Hepatocyte (in vitro differentiated cells): ENCODE results near the gene TEX11. TPM values are rescaled to one million over a fixed set of nuclear protein-coding genes. Genes with fewer than 3 reads are reported as not detected.
"Not testable (repeated sequence)": the region's sequence is repeated elsewhere in the genome, so short reads cannot be mapped to it uniquely, and the experiment has no call there.

Source experiments
- DNase-seq: peaks from one replicate; pipeline ENCODE4 v3.0.0-alpha.2; 2016; ENCODE audit warnings: low spot score
- H2AFZ ChIP-seq: fragments of 200-600 bp; sonication (generic); 2 replicates; pipeline ENCODE4 v1.6.0; 2016; ENCODE audit warnings: antibody characterized with exemption, mild to moderate bottlenecking
- H3K27ac ChIP-seq: fragments of 200-600 bp; sonication (generic); 2 replicates; pipeline ENCODE4 v1.5.1; 2016; ENCODE audit warnings: mild to moderate bottlenecking
- H3K27me3 ChIP-seq: fragments of 200-600 bp; sonication (generic); 2 replicates; pipeline ENCODE4 v1.6.1; 2016
- H3K36me3 ChIP-seq: fragments of 200-600 bp; sonication (generic); replicated peaks from 2 replicates; pipeline ENCODE4 v1.5.1; 2016; ENCODE audit warnings: low read depth; ENCODE audit not compliant: insufficient read depth
- H3K4me1 ChIP-seq: fragments of 200-600 bp; sonication (generic); 2 replicates; pipeline ENCODE4 v1.5.1; 2016; ENCODE audit warnings: mild to moderate bottlenecking, moderate library complexity; ENCODE audit not compliant: insufficient read depth
- H3K4me2 ChIP-seq: fragments of 200-600 bp; sonication (generic); 2 replicates; pipeline ENCODE4 v1.6.0; 2016
- H3K4me3 ChIP-seq: fragments of 200-600 bp; sonication (generic); 2 replicates; pipeline ENCODE4 v1.5.1; 2016; ENCODE audit warnings: mild to moderate bottlenecking
- H3K79me2 ChIP-seq: fragments of 200-600 bp; sonication (generic); 2 replicates; pipeline ENCODE4 v1.6.0; 2017; ENCODE audit warnings: mild to moderate bottlenecking
- H3K9me2 ChIP-seq: fragments of 200-600 bp; sonication (generic); replicated peaks from 2 replicates; pipeline ENCODE4 v1.6.0; 2017; ENCODE audit warnings: mild to moderate bottlenecking; ENCODE audit not compliant: insufficient read depth
- H3K9me3 ChIP-seq: fragments of 200-600 bp; sonication (generic); 2 replicates; pipeline ENCODE4 v1.5.1; 2016; ENCODE audit warnings: low read depth, mild to moderate bottlenecking
- H4K20me1 ChIP-seq: fragments of 200-600 bp; sonication (generic); 2 replicates; pipeline ENCODE4 v1.6.0; 2016; ENCODE audit warnings: mild to moderate bottlenecking; ENCODE audit not compliant: insufficient read depth, poor library complexity, severe bottlenecking
- EZH2 ChIP-seq: fragments of 200-600 bp; sonication (generic); IDR thresholded peaks from 2 replicates; pipeline ENCODE4 v1.6.1; 2016; ENCODE audit warnings: antibody characterized with exemption, mild to moderate bottlenecking, borderline replicate concordance
- EZH2phosphoT487 ChIP-seq: fragments of 200-600 bp; sonication (generic); IDR thresholded peaks from one replicate; pipeline ENCODE4 v1.6.1; 2018; ENCODE audit warnings: antibody characterized with exemption, mild to moderate bottlenecking, low read depth, moderate library complexity; ENCODE audit not compliant: unreplicated experiment, severe bottlenecking
- WGBS: methylation state at CpG from one replicate; pipeline ENCODE4 v1.1.6; 2016; ENCODE audit warnings: low lambda C conversion rate; ENCODE audit errors: missing lambda C conversion rate; 5-methylcytosine and 5-hydroxymethylcytosine counted together
- polyA plus RNA-seq: library from polyadenylated mRNA; unstranded; fragments of >200 nt; fragmentation: Nextera tagmentation; extraction: Ambion mirVana; gene quantifications from 2 replicates; pipeline ENCODE4 v1.2.1, GENCODE V29; 2016
- total RNA-seq: library from RNA; depleted of rRNA; stranded (reverse); fragments of >200 nt; gene quantifications from 2 replicates; pipeline ENCODE4 v1.2.3, GENCODE V29; 2014
- TF ChIP-seq, protein P1 (sequence below): fragments of 200-600 bp; sonication (generic); IDR thresholded peaks from 2 replicates; pipeline ENCODE4 v1.5.1; 2016; ENCODE audit warnings: antibody characterized with exemption, mild to moderate bottlenecking; ENCODE audit not compliant: poor library complexity

The TEX11 gene
- total and polyA plus RNA-seq, 2 experiments from 2014 or later: 0.20 TPM; not detected in 1

DNA sequence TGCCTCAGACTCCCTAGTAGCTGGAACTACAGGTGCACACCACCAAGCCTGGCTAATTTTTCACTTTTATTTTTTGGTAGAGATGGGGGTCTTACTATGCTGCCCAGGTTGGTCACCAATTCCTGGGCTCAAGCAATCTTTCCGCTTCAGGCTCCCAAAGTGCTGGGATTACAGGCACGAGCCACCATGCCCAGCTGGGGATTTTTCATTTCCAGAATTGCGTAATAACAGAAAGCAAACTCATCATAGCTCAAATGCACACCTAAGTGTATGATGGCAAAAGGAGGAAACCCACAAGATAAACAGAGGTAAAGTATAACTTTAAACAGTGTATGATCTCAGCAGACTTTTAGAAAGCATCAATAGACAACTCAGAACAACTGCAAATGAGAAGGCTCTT, 56.2 kb downstream of the TEX11 start:
- no peak overlapping the region for H2AFZ ChIP-seq
- no peak overlapping the region for H3K4me3 ChIP-seq
- H3K27ac ChIP-seq: no peak overlapping the region
- H3K36me3 ChIP-seq: no peaks in the 10 kb centered on the region
- no peak overlapping the region for H3K4me2 ChIP-seq
- no peaks in the 10 kb centered on the region for H4K20me1 ChIP-seq
- WGBS: 75% methylated on average over 3 of the region's 3 CpGs
- H3K9me2 ChIP-seq: no peaks in the 10 kb centered on the region
- TF ChIP-seq EZH2phosphoT487: no peak
- TF ChIP-seq EZH2: no peak
- TF ChIP-seq, protein P1, sequence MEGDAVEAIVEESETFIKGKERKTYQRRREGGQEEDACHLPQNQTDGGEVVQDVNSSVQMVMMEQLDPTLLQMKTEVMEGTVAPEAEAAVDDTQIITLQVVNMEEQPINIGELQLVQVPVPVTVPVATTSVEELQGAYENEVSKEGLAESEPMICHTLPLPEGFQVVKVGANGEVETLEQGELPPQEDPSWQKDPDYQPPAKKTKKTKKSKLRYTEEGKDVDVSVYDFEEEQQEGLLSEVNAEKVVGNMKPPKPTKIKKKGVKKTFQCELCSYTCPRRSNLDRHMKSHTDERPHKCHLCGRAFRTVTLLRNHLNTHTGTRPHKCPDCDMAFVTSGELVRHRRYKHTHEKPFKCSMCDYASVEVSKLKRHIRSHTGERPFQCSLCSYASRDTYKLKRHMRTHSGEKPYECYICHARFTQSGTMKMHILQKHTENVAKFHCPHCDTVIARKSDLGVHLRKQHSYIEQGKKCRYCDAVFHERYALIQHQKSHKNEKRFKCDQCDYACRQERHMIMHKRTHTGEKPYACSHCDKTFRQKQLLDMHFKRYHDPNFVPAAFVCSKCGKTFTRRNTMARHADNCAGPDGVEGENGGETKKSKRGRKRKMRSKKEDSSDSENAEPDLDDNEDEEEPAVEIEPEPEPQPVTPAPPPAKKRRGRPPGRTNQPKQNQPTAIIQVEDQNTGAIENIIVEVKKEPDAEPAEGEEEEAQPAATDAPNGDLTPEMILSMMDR: no peak
- no peak for DNase-seq
- no peaks in the 10 kb centered on the region for H3K4me1 ChIP-seq
- H3K79me2 ChIP-seq: no peaks in the 10 kb centered on the region
- no peaks in the 10 kb centered on the region for H3K9me3 ChIP-seq
- no peaks in the 10 kb centered on the region for H3K27me3 ChIP-seq

DNA sequence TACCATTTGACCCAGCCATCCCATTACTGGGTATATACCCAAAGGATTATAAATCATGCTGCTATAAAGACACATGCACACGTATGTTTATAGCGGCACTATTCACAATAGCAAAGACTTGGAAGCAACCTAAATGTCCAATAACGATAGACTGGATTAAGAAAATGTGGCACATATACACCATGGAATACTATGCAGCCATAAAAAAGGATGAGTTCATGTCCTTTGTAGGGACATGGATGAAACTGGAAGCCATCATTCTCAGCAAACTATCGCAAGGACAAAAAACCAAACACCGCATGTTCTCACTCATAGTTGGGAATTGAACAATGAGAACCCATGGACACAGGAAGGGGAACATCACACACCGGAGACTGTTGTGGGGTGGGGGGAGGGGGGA, 64.4 kb downstream of the TEX11 start:
- not testable (repeated sequence) for H3K4me3 ChIP-seq, H3K27me3 ChIP-seq, H3K79me2 ChIP-seq, H3K4me1 ChIP-seq, H4K20me1 ChIP-seq, H3K27ac ChIP-seq, H3K9me2 ChIP-seq, H3K36me3 ChIP-seq, H2AFZ ChIP-seq, H3K4me2 ChIP-seq, H3K9me3 ChIP-seq, DNase-seq
- 88% methylated on average over 6 of the region's 6 CpGs for WGBS

- not testable (repeated sequence) for H3K4me3 ChIP-seq, H2AFZ ChIP-seq, H3K79me2 ChIP-seq, H4K20me1 ChIP-seq, H3K27ac ChIP-seq, H3K4me2 ChIP-seq, H3K4me1 ChIP-seq, H3K9me3 ChIP-seq, H3K27me3 ChIP-seq, H3K9me2 ChIP-seq, DNase-seq, H3K36me3 ChIP-seq
- 96% methylated on average over 1 of the region's 1 CpG for WGBS
Measured at GRCh38 chrX:70843620-70844019, 64.9 kb downstream of the TEX11 start.

- 87% methylated on average over 7 of the region's 7 CpGs for WGBS
- no peak overlapping the region for H3K27ac ChIP-seq
Measured at GRCh38 chrX:70834589-70834988, 73.9 kb downstream of the TEX11 start.

More at GRCh38 chrX:70834589-70834988, 73.9 kb downstream of the TEX11 start:
- TF ChIP-seq EZH2: no peak
- TF ChIP-seq EZH2phosphoT487: no peak
- TF ChIP-seq, protein P1: no peak
- no peaks in the 10 kb centered on the region for H3K9me2 ChIP-seq
- H3K4me1 ChIP-seq: no peaks in the 10 kb centered on the region
- H3K9me3 ChIP-seq: no peaks in the 10 kb centered on the region
- H4K20me1 ChIP-seq: no peaks in the 10 kb centered on the region
- no peak for DNase-seq
- no peaks in the 10 kb centered on the region for H3K27me3 ChIP-seq
- no peak overlapping the region for H2AFZ ChIP-seq
- H3K79me2 ChIP-seq: no peaks in the 10 kb centered on the region
- H3K4me2 ChIP-seq: no peak overlapping the region
- H3K36me3 ChIP-seq: no peaks in the 10 kb centered on the region
- no peak overlapping the region for H3K4me3 ChIP-seq
